Gastroesophageal sphincter (tissue), 4 donors: ENCODE data around the gene FAM168A. TPM values are rescaled to one million over a fixed set of nuclear protein-coding genes. Genes with fewer than 3 reads are reported as not detected.

Experiments used
- ATAC-seq: fragments of 150-250 bp; one replicate; pipeline ENCODE4 v1.9.1; 2016; ENCODE audit warnings: mild to moderate bottlenecking, moderate library complexity
- H3K27ac ChIP-seq, 4 donors: fragments of 200-600 bp; sonication (generic) in 3 of 4; 1 replicate in 3 of 4; 2 replicates in 1 of 4; pipeline ENCODE4 v1.5.1; 2016 to 2019
- H3K27me3 ChIP-seq: fragments of 200-600 bp; sonication (generic); one replicate; pipeline ENCODE4 v1.5.1; 2019
- H3K36me3 ChIP-seq, 2 donors: fragments of 200-600 bp; sonication (generic); one replicate each; pipeline ENCODE4 v1.5.1; 2019; ENCODE audit warnings: control low read depth in 1 of 2
- H3K4me1 ChIP-seq, 3 donors: fragments of 200-600 bp; sonication (generic); 1 replicate in 2 of 3; 2 replicates in 1 of 3; pipeline ENCODE4 v1.5.1; 2016 to 2019; ENCODE audit warnings: control low read depth in 2 of 3
- H3K4me3 ChIP-seq, 2 donors: fragments of 200-600 bp; sonication (generic); one replicate each; pipeline ENCODE4 v1.5.1; 2019; ENCODE audit warnings: mild to moderate bottlenecking in 1 of 2, moderate library complexity in 1 of 2
- H3K9me3 ChIP-seq, 3 donors: fragments of 200-600 bp; sonication (generic); one replicate each; pipeline ENCODE4 v1.5.1; 2017 to 2019; ENCODE audit warnings: control low read depth in 2 of 3
- CTCF ChIP-seq, 4 experiments: fragments of 200-600 bp in 2 of 4; fragments of 450-650 bp in 2 of 4; sonication (generic) in 1 of 4; IDR thresholded peaks; one replicate each; pipeline ENCODE4 v1.5.1; 2017 to 2019; ENCODE audit warnings: antibody characterized with exemption in 4 of 4, mild to moderate bottlenecking in 2 of 4, moderate library complexity in 2 of 4
- EP300 ChIP-seq: sonication (generic); formaldehyde crosslinking; IDR thresholded peaks from one replicate; pipeline ENCODE4 v1.6.1; 2017; ENCODE audit warnings: antibody characterized with exemption, mild to moderate bottlenecking
- POLR2A ChIP-seq, 2 donors: fragments of 450-650 bp; IDR thresholded peaks; one replicate each; pipeline ENCODE4 v1.6.1; 2017; ENCODE audit warnings: antibody characterized with exemption in 2 of 2, mild to moderate bottlenecking in 2 of 2, moderate library complexity in 1 of 2
- POLR2AphosphoS5 ChIP-seq: sonication (generic); formaldehyde crosslinking; IDR thresholded peaks from one replicate; pipeline ENCODE4 v1.6.1; 2017; ENCODE audit warnings: antibody characterized with exemption
- WGBS, 2 donors: methylation state at CpG; one replicate each; pipeline ENCODE4 v1.1.5; 2018; ENCODE audit warnings: low coverage in 1 of 2; 5-methylcytosine and 5-hydroxymethylcytosine counted together
- total RNA-seq, 4 donors: library from RNA; depleted of rRNA; stranded (reverse); fragments of >200 nt; gene quantifications; one replicate each; pipeline ENCODE4 v1.1.0, GENCODE V29; 2016

FAM168A gene
- total RNA-seq, 4 donors from 2014 or later = 27.5 to 51.8 (median 42.0) TPM

GRCh38 chr11:73596547-73596946 lies 1.4 kb downstream of the FAM168A start:
- TF ChIP-seq POLR2A (IDR thresholded peaks at IDR 0.05) = no peak
- TF ChIP-seq EP300 = no peak
- no peak for TF ChIP-seq CTCF (IDR thresholded peaks at IDR 0.05)
- no peak for TF ChIP-seq POLR2AphosphoS5
- no peaks in the 10 kb centered on the region for H3K36me3 ChIP-seq
- 90 to 100% methylated on average over 2 of the region's 2 CpGs for WGBS, 2 donors
- no peak for ATAC-seq
- H3K27me3 ChIP-seq = no peaks in the 10 kb centered on the region
- no peak overlapping the region for H3K4me3 ChIP-seq
- peaks cover 0 to 33% (median 8%) of the 10 kb centered on the region in 3 donors for H3K4me1 ChIP-seq
- no peaks in the 10 kb centered on the region for H3K9me3 ChIP-seq
- H3K27ac ChIP-seq = no peak overlapping the region

GRCh38 chr11:73592640-73593039 lies 5.3 kb downstream of the FAM168A start:
- Histone ChIP-seq H3K4me3 (no peak overlapping the region), H3K4me1 (peaks cover 0 to 25% (median 8%) of the 10 kb centered on the region in 3 donors)
- TF ChIP-seq EP300 = no peak
- no peak for TF ChIP-seq POLR2AphosphoS5
- no peak for TF ChIP-seq POLR2A (IDR thresholded peaks at IDR 0.05)
- TF ChIP-seq CTCF (IDR thresholded peaks at IDR 0.05) = no peak

GRCh38 chr11:73591743-73592142 lies 6.2 kb downstream of the FAM168A start:
- no peak for TF ChIP-seq POLR2A (IDR thresholded peaks at IDR 0.05)
- no peak for TF ChIP-seq POLR2AphosphoS5
- no peak for TF ChIP-seq EP300
- TF ChIP-seq CTCF (IDR thresholded peaks at IDR 0.05) = no peak
- Histone ChIP-seq H3K4me3 (no peak overlapping the region), H3K9me3 (no peaks in the 10 kb centered on the region), H3K27me3 (no peaks in the 10 kb centered on the region), H3K27ac (no peak overlapping the region), H3K4me1 (peaks cover 0 to 17% (median 3%) of the 10 kb centered on the region in 3 donors), H3K36me3 (no peaks in the 10 kb centered on the region)
- ATAC-seq = no peak
- WGBS, 2 donors = 81 to 86% methylated on average over 3 to 4 of the region's 4 CpGs

More at GRCh38 chr11:73592640-73593039, 5.3 kb downstream of the FAM168A start:
- H3K36me3 ChIP-seq = no peaks in the 10 kb centered on the region
- ATAC-seq = no peak
- 94 to 100% methylated on average over 1 to 3 of the region's 3 CpGs for WGBS, 2 donors
- H3K9me3 ChIP-seq = no peaks in the 10 kb centered on the region
- H3K27ac ChIP-seq = no peak overlapping the region
- no peaks in the 10 kb centered on the region for H3K27me3 ChIP-seq

- H3K36me3 ChIP-seq = no peaks in the 10 kb centered on the region
- no peak for ATAC-seq
- H3K27ac ChIP-seq = no peak overlapping the region
- peaks cover 0 to 9% (median 0%) of the 10 kb centered on the region in 3 donors for H3K4me1 ChIP-seq
- WGBS, 2 donors = 71 to 82% methylated on average over 6 to 7 of the region's 7 CpGs
- no peaks in the 10 kb centered on the region for H3K9me3 ChIP-seq
- H3K4me3 ChIP-seq = no peak overlapping the region
- no peaks in the 10 kb centered on the region for H3K27me3 ChIP-seq
- TF ChIP-seq EP300 (no peak), CTCF (IDR thresholded peaks at IDR 0.05) (no peak), POLR2AphosphoS5 (no peak), POLR2A (IDR thresholded peaks at IDR 0.05) (no peak)
These were observed 6.9 kb downstream of the FAM168A start for GRCh38 chr11:73590991-73591390.

GRCh38 chr11:73586791-73587190 lies 11.1 kb downstream of the FAM168A start:
- no peak for TF ChIP-seq EP300
- no peak for TF ChIP-seq POLR2AphosphoS5
- TF ChIP-seq CTCF (IDR thresholded peaks at IDR 0.05) = no peak
- TF ChIP-seq POLR2A (IDR thresholded peaks at IDR 0.05) = no peak
- Histone ChIP-seq H3K9me3 (no peaks in the 10 kb centered on the region), H3K36me3 (peaks cover 0 to 4% of the 10 kb centered on the region in 2 donors), H3K27me3 (no peaks in the 10 kb centered on the region), H3K4me3 (no peak overlapping the region), H3K4me1 (no peaks in the 10 kb centered on the region), H3K27ac (no peak overlapping the region)
- ATAC-seq = no peak
- 63 to 75% methylated on average over 1 of the region's 1 CpG for WGBS, 2 donors
